K562 (cell line): Measurements from ENCODE around the gene MICAL2. TPM values are rescaled to one million over a fixed set of nuclear protein-coding genes. Genes with fewer than 3 reads are reported as not detected.
A peak's percentile ranks its signal among the peaks of the same experiment; 100 is the strongest.

Experiments used
- ATAC-seq: fragments of 200-7000 bp; cut with Tn5 transposase; 3 replicates; pipeline ENCODE4 v1.9.1; 2020; ENCODE audit warnings: moderate library complexity
- BruUV-seq: library from RNA; stranded (reverse); fragments of 400-500 nt; replicated peaks from 2 replicates; lab custom pipeline; 2021; lab: Mats Ljungman, UMichigan
- CTCF ChIA-PET: fragments of 300-600 bp; formaldehyde crosslinking; extraction: SDS; loops from one replicate; lab custom pipeline; 2021; ENCODE audit warnings: low intra/inter-chr PET ratio; lab: Yijun Ruan, JAX
- POLR2A ChIA-PET: fragments of 300-600, 350-650 bp; sonication (Branson Sonifier 250); formaldehyde crosslinking; extraction: SDS; loops from one replicate; lab custom pipeline; 2021; ENCODE audit warnings: antibody characterized with exemption, inconsistent platforms; lab: Yijun Ruan, JAX
- DNase-seq, 4 experiments: peaks; one replicate each; pipeline versions ENCODE4 v3.0.0 to v3.0.0-alpha.2; 2011 to 2018; ENCODE audit warnings: low spot score in 3 of 4, mixed read lengths in 3 of 4; ENCODE audit errors: extremely low read depth in 1 of 4
- FAIRE-seq: peaks from 2 replicates; lab custom pipeline; 2011; peaks lifted over from hg19 to GRCh38; lab: Jason Lieb, UNC
- H2AFZ ChIP-seq: 2 replicates; pipeline ENCODE4 v1.6.0; 2011; ENCODE audit warnings: low read depth, low read length, control low read depth, inconsistent platforms
- H3K27ac ChIP-seq: fragments of 200-600 bp; 3 replicates; pipeline ENCODE4 v1.8.0; 2011; ENCODE audit warnings: low read depth, mild to moderate bottlenecking, control low read depth, inconsistent platforms, low read length, moderate library complexity, mixed read lengths; ENCODE audit errors: extremely low read depth
- H3K27me3 ChIP-seq, 2 experiments: fragments of 300-600 bp in 1 of 2; 2 replicates in 1 of 2; 3 replicates in 1 of 2; pipeline versions ENCODE4 v1.6.0 to v1.8.0; 2011; ENCODE audit warnings: inconsistent platforms in 2 of 2, low read length in 2 of 2, mild to moderate bottlenecking in 1 of 2, mixed read lengths in 1 of 2, moderate library complexity in 1 of 2; ENCODE audit not compliant: control insufficient read depth in 2 of 2, insufficient read depth in 2 of 2
- H3K36me3 ChIP-seq: fragments of 300-600 bp; 3 replicates; pipeline ENCODE4 v1.8.0; 2011; ENCODE audit warnings: mild to moderate bottlenecking, low read length, inconsistent platforms; ENCODE audit not compliant: control insufficient read depth, insufficient read depth
- H3K4me1 ChIP-seq, 2 experiments: fragments of 200-600 bp in 1 of 2; replicated peaks in 1 of 2; 2 replicates in 1 of 2; 3 replicates in 1 of 2; pipeline versions ENCODE4 v1.5.1 to v1.8.0; 2011; ENCODE audit warnings: inconsistent platforms in 2 of 2, low read length in 2 of 2, mild to moderate bottlenecking in 1 of 2, mixed read lengths in 1 of 2, moderate library complexity in 1 of 2; ENCODE audit not compliant: control insufficient read depth in 2 of 2, insufficient read depth in 2 of 2
- H3K4me2 ChIP-seq: 2 replicates; pipeline ENCODE4 v1.6.1; 2011; ENCODE audit warnings: low read length, control low read depth, inconsistent platforms, mixed read lengths; ENCODE audit not compliant: insufficient read depth
- H3K4me3 ChIP-seq: fragments of 200-600 bp; sonication (generic), shearing (Covaris generic); 2 replicates; pipeline ENCODE4 v1.5.1; 2016; ENCODE audit warnings: control low read depth, inconsistent platforms
- H3K79me2 ChIP-seq: fragments of 200-600 bp; 3 replicates; pipeline ENCODE4 v1.8.0; 2011; ENCODE audit warnings: low read length, inconsistent platforms; ENCODE audit not compliant: control insufficient read depth, insufficient read depth
- H3K9ac ChIP-seq, 2 experiments: 2 replicates each; pipeline versions ENCODE4 v1.6.0 to v1.6.1; 2011; ENCODE audit warnings: low read depth in 2 of 2, low read length in 2 of 2, control low read depth in 1 of 2, inconsistent platforms in 1 of 2, mild to moderate bottlenecking in 1 of 2, mixed read lengths in 1 of 2; ENCODE audit not compliant: insufficient read depth in 1 of 2
- H3K9me1 ChIP-seq: one replicate; pipeline ENCODE4 v1.6.0; 2011; ENCODE audit warnings: inconsistent platforms, mild to moderate bottlenecking, low read length, moderate library complexity; ENCODE audit not compliant: control insufficient read depth, insufficient read depth
- H3K9me3 ChIP-seq: replicated peaks from 2 replicates; pipeline ENCODE4 v1.5.1; 2011; ENCODE audit warnings: low read depth, low read length, inconsistent platforms; ENCODE audit not compliant: control insufficient read depth, insufficient read depth
- H4K20me1 ChIP-seq: replicated peaks from 2 replicates; pipeline ENCODE4 v1.6.1; 2011; ENCODE audit warnings: low read length, inconsistent platforms, mixed read lengths; ENCODE audit not compliant: control insufficient read depth, insufficient read depth
- CCNT2 ChIP-seq: IDR thresholded peaks from 2 replicates; pipeline ENCODE4 v1.6.1; 2011; ENCODE audit warnings: borderline replicate concordance, low read depth, mild to moderate bottlenecking, moderate library complexity, mixed read lengths, low read length; ENCODE audit not compliant: insufficient read length; ENCODE audit errors: extremely low read depth
- FOSL1 ChIP-seq: fragments of 200-800 bp; sonication (Bioruptor generic); conservative IDR thresholded peaks from 2 replicates; pipeline ENCODE4 v1.6.1; 2016; ENCODE audit warnings: missing genetic modification characterization, missing compliant biosample characterization
- MEF2A ChIP-seq: IDR thresholded peaks from 2 replicates; pipeline ENCODE4 v1.6.1; 2011; ENCODE audit warnings: low read depth, mild to moderate bottlenecking, low read length, moderate library complexity; ENCODE audit not compliant: control insufficient read depth
- NR3C1 ChIP-seq: sonication (generic); formaldehyde crosslinking; IDR thresholded peaks from 2 replicates; pipeline ENCODE4 v1.8.1; 2022; ENCODE audit warnings: missing genetic modification reagents
- TEAD4 ChIP-seq, 2 experiments: sonication (generic) in 1 of 2; formaldehyde crosslinking in 1 of 2; IDR thresholded peaks; 2 replicates each; pipeline versions ENCODE4 v1.6.1 to v1.8.0; 2012 to 2022; ENCODE audit warnings: borderline replicate concordance in 1 of 2, inconsistent platforms in 1 of 2, low read length in 1 of 2, mild to moderate bottlenecking in 1 of 2, missing genetic modification reagents in 1 of 2
- ZNF57 ChIP-seq: fragments of 450-650 bp; formaldehyde crosslinking; IDR thresholded peaks from 2 replicates; pipeline ENCODE4 v1.4.0; 2020; ENCODE audit warnings: mild to moderate bottlenecking, moderate library complexity
- WGBS: fragments of 100-300 bp; shearing (Covaris generic); methylation state at CpG from one replicate; pipeline ENCODE4 v1.1.6; 2016; ENCODE audit warnings: low coverage, mixed read lengths; ENCODE audit not compliant: insufficient coverage; ENCODE audit errors: missing lambda C conversion rate; 5-methylcytosine and 5-hydroxymethylcytosine counted together
- in situ Hi-C: fragments of 300-500 bp; cut with MboI; formaldehyde crosslinking; loops from 4 replicates; pipeline ENCODE4 v1.15.0; 2018; ENCODE audit warnings: inconsistent platforms, mixed read lengths
- intact Hi-C: fragments of 100-400 bp; cut with micrococcal nuclease; formaldehyde crosslinking; loops from 2 replicates; pipeline ENCODE4 v1.14.2; 2022
- polyA plus RNA-seq, 8 experiments: library from polyadenylated mRNA; depleted of rRNA in 4 of 8; stranded (reverse) in 5 of 8; unstranded in 3 of 8; fragments of >200 nt; fragmentation: Nextera tagmentation in 2 of 8; fragmentation: Illumina TruSeq in 1 of 8; extraction: Ambion mirVana in 2 of 8; extraction: Trizol in 1 of 8; gene quantifications; 2 replicates each; pipeline versions ENCODE4 v1.2.1 to v1.2.3, GENCODE V29; 2011 to 2014; ENCODE audit warnings: inconsistent platforms in 1 of 8, missing spikeins in 1 of 8
- total RNA-seq, 7 experiments: library from RNA; depleted of rRNA in 6 of 7; stranded (reverse); fragments of >200 nt in 6 of 7; fragmentation: Illumina TruSeq in 2 of 7; extraction: Trizol in 2 of 7; gene quantifications; 2 replicates each; pipeline versions ENCODE4 v1.2.1 to v1.2.3, GENCODE V29; 2011 to 2021; ENCODE audit warnings: low replicate concordance in 1 of 7
- TF ChIP-seq, protein P1 (sequence below): IDR thresholded peaks from 2 replicates; pipeline ENCODE4 v1.6.1; 2012; ENCODE audit warnings: low read depth, low read length, improper control_type of control experiment, borderline replicate concordance

The MICAL2 gene
- total and polyA plus RNA-seq, 9 of the 15 experiments (the other 6 are each of a cell fraction or from before 2014, with no cell fraction given), result 4.7 to 64.2 (median 33.6) TPM

DNA sequence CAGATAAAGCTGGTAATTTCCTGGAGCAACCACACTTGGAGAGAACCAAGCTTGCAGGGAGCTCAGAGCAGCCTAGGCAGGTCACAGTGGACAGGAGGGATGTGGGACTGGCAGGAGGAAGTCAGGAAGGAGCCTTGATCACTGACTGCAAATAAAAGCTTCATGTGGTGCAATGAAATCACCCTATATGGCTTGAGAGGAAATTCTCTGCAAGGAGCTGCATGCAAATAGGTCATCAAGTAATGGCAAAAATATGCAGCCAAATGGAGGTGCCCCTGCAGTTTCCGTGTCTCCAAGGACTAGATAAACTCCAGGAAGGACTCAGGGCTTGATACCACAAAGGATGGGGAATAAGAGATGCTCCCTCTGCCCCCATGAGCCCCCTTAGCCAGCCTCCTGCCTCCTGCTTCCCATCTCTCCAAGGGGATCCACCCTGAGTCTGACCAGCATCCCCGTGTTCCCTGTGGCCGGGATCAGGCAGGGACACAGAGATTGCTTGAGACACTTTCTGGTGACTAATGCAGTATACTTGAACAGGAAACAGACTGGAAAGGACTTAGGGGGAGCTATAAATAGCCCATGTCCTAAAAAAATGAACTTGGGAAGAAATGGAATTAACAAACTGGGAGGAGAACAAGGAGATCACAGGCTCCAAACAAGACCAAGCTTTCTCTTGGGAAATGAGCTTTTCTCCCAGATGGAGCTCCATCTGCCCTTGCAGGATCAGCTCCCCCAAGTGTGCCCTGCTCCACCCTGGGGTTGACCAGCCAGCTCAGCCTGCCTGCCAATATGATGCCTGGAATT is 23.9 kb upstream of the MICAL2 start:
- 10% methylated on average over 3 of the region's 3 CpGs for WGBS
- no peaks in the 10 kb centered on the region for H3K36me3 ChIP-seq
- TF ChIP-seq CCNT2, result no peak
- TF ChIP-seq ZNF57 (CRISPR knock-in tag), result no peak
- TF ChIP-seq NR3C1 (CRISPR knock-in tag), result no peak
- TF ChIP-seq, protein P1, sequence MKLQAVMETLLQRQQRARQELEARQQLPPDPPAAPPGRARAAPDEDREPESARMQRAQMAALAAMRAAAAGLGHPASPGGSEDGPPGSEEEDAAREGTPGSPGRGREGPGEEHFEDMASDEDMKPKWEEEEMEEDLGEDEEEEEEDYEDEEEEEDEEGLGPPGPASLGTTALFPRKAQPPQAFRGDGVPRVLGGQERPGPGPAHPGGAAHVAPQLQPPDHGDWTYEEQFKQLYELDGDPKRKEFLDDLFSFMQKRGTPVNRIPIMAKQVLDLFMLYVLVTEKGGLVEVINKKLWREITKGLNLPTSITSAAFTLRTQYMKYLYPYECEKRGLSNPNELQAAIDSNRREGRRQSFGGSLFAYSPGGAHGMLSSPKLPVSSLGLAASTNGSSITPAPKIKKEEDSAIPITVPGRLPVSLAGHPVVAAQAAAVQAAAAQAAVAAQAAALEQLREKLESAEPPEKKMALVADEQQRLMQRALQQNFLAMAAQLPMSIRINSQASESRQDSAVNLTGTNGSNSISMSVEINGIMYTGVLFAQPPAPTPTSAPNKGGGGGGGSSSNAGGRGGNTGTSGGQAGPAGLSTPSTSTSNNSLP, result no peak
- 0 out of 2 replicates have a peak, but pooled peaks have one; percentile 14 for TF ChIP-seq FOSL1 (tag)
- no peak for TF ChIP-seq TEAD4 (IDR thresholded peaks at IDR 0.05; ENCODE audit: low read length)
- no peak for TF ChIP-seq TEAD4 (CRISPR knock-in tag; IDR thresholded peaks at IDR 0.05; ENCODE audit: borderline replicate concordance)
- peak; percentile 30; the same call in 1 of the 2 replicates for TF ChIP-seq MEF2A
- no peak for FAIRE-seq
- no peak overlapping the region for H3K4me2 ChIP-seq
- H3K9me3 ChIP-seq, result no peaks in the 10 kb centered on the region
- H4K20me1 ChIP-seq, result no peaks in the 10 kb centered on the region
- in situ Hi-C loops, result loop anchor here (5.0 kb wide), 1 partner anchor 146 kb away; no protein-coding TSS in a partner anchor
- no peaks in the 10 kb centered on the region for H3K9me1 ChIP-seq
- no peak overlapping the region for H2AFZ ChIP-seq
- no peak overlapping the region; a peak in 1 of 4 replicates for H3K9ac ChIP-seq
- no TSS peak for BruUV-seq
- H3K4me1 ChIP-seq, result peaks cover 11 to 14% of the 10 kb centered on the region in 2 experiments
- intact Hi-C loops, result no loop called here
- H3K79me2 ChIP-seq, result no peaks in the 10 kb centered on the region
- peaks cover 0 to 9% of the 10 kb centered on the region in 2 experiments; a peak in 1 of 5 replicates for H3K27me3 ChIP-seq
- ChIA-PET CTCF (interaction anchor here (3.7 kb wide), 1 partner anchor 150 kb away, joined by 42 read pairs; no protein-coding TSS in a partner anchor), POLR2A (interaction anchor here (0.6 to 0.9 kb wide), 2 partner anchors 20 to 1166 kb away, joined by 3 to 4 read pairs; no protein-coding TSS in a partner anchor)
- no peak for DNase-seq
- no peak overlapping the region for H3K27ac ChIP-seq
- ATAC-seq, result no peak
- no peak overlapping the region for H3K4me3 ChIP-seq
